Measurements from ENCODE around the gene ID4.

Gene ID4

GRCh38 chr6:19864285-19864684 is 27.1 kb downstream of the ID4 start:
- DNase-seq = no peak

- DNase-seq = no peak
Observed at GRCh38 chr6:19865178-19865577, 28.0 kb downstream of the ID4 start.

- DNase-seq = no peak
Observed at GRCh38 chr6:19866173-19866984, 29.2 kb downstream of the ID4 start.

- DNase-seq = no peak
Observed at GRCh38 chr6:19866985-19867627, 29.9 kb downstream of the ID4 start.

GRCh38 chr6:19869464-19869863 is 32.3 kb downstream of the ID4 start:
- DNase-seq = no peak

- no peak for DNase-seq
Observed at GRCh38 chr6:19870322-19870721, 33.2 kb downstream of the ID4 start.

- no peak for DNase-seq
Observed at GRCh38 chr6:19873031-19873430, 35.9 kb downstream of the ID4 start.

GRCh38 chr6:19876672-19877071 is 39.5 kb downstream of the ID4 start:
- DNase-seq = no peak

- no peak for DNase-seq
Observed at GRCh38 chr6:19879663-19880062, 42.5 kb downstream of the ID4 start.

- DNase-seq = no peak
Observed at GRCh38 chr6:19880066-19880465, 42.9 kb downstream of the ID4 start.

GRCh38 chr6:19891451-19891850 is 54.3 kb downstream of the ID4 start:
- DNase-seq = no peak
